Superior temporal gyrus (tissue), 1 donor: ENCODE results near the gene HCAR1.
"Not testable (repeated sequence)": the region's sequence is repeated elsewhere in the genome, so short reads cannot be mapped to it uniquely, and the experiment has no call there.

Experiments used
- DNase-seq: peaks from one replicate; pipeline ENCODE4 v3.0.0-alpha.2; 2016; ENCODE audit errors: extremely low spot score

The HCAR1 gene

GRCh38 chr12:122721057-122721545, 9.5 kb downstream of the HCAR1 start:
- no peak for DNase-seq

- not testable (repeated sequence) for DNase-seq
Observed at GRCh38 chr12:122716658-122717057, 14.0 kb downstream of the HCAR1 start, which contains the start of gene HCAR3. Gene HCAR3, minus strand, starts transcription at chr12:122716811. Its CDS starts 74 bp downstream, at chr12:122716737.

- not testable (repeated sequence) for DNase-seq
Observed at GRCh38 chr12:122715211-122715610, 15.4 kb downstream of the HCAR1 start.

GRCh38 chr12:122713491-122714188, 17.0 kb downstream of the HCAR1 start:
- not testable (repeated sequence) for DNase-seq

GRCh38 chr12:122711266-122711665, 19.4 kb downstream of the HCAR1 start:
- not testable (repeated sequence) for DNase-seq

- not testable (repeated sequence) for DNase-seq
Observed at GRCh38 chr12:122710341-122710740, 20.3 kb downstream of the HCAR1 start.

GRCh38 chr12:122709287-122709686, 21.4 kb downstream of the HCAR1 start:
- DNase-seq = not testable (repeated sequence)

GRCh38 chr12:122703841-122704240, 26.8 kb downstream of the HCAR1 start:
- not testable (repeated sequence) for DNase-seq

GRCh38 chr12:122702890-122703611, 27.6 kb downstream of the HCAR1 start, which contains the start of gene HCAR2:
Gene HCAR2, minus strand, starts transcription at chr12:122703357. Its CDS starts 74 bp downstream, at chr12:122703283.
- DNase-seq = not testable (repeated sequence)

- not testable (repeated sequence) for DNase-seq
Observed at GRCh38 chr12:122701481-122701880, 29.2 kb downstream of the HCAR1 start.

GRCh38 chr12:122700038-122700710, 30.5 kb downstream of the HCAR1 start:
- not testable (repeated sequence) for DNase-seq

GRCh38 chr12:122696922-122697321, 33.7 kb downstream of the HCAR1 start:
- not testable (repeated sequence) for DNase-seq

GRCh38 chr12:122691566-122691965, 39.1 kb downstream of the HCAR1 start:
- no peak for DNase-seq

GRCh38 chr12:122688291-122688690, 42.4 kb downstream of the HCAR1 start:
- no peak for DNase-seq

GRCh38 chr12:122687086-122687485, 43.6 kb downstream of the HCAR1 start:
- DNase-seq = no peak

- no peak for DNase-seq
Observed at GRCh38 chr12:122686538-122686937, 44.1 kb downstream of the HCAR1 start.

- DNase-seq = no peak
Observed at GRCh38 chr12:122684297-122684813, 46.3 kb downstream of the HCAR1 start.

- DNase-seq = no peak
Observed at GRCh38 chr12:122681814-122682213, 48.8 kb downstream of the HCAR1 start.

- DNase-seq = not testable (repeated sequence)
Observed at GRCh38 chr12:122680989-122681388, 49.7 kb downstream of the HCAR1 start.

- DNase-seq = not testable (repeated sequence)
Observed at GRCh38 chr12:122676781-122677180, 53.9 kb downstream of the HCAR1 start.
